Activated naive CD8-positive, alpha-beta T cell treated with anti-CD3 and anti-CD28 coated beads, Interleukin-2, amount 10 ng/mL, durations not matched to agents 7 days and 5 days (primary cell): ENCODE measurements around the gene CCND3. TPM values are rescaled to one million over a fixed set of nuclear protein-coding genes. Genes with fewer than 3 reads are reported as not detected.

Experiments
- ATAC-seq: fragments of 150-1000 bp; cut with Tn5 transposase; one replicate; pipeline ENCODE4 v1.10.0; 2021; ENCODE audit warnings: low read depth, moderate library complexity
- POLR2A ChIA-PET: fragments of 350-600 bp; sonication (Branson Sonifier 250); formaldehyde crosslinking; loops from one replicate; lab custom pipeline; 2021; ENCODE audit warnings: antibody characterized with exemption; lab: Charles Lee
- DNase-seq: peaks from one replicate; pipeline ENCODE4 v3.0.0; 2021
- H3K27ac Mint-ChIP-seq: one replicate; pipeline ENCODE4 v1.8.0; 2022; ENCODE audit warnings: mild to moderate bottlenecking, mixed read lengths
- H3K27me3 Mint-ChIP-seq: one replicate; pipeline ENCODE4 v1.8.0; 2022; ENCODE audit warnings: mild to moderate bottlenecking, moderate library complexity, mixed read lengths
- H3K36me3 Mint-ChIP-seq: one replicate; pipeline ENCODE4 v1.8.0; 2021; ENCODE audit warnings: mild to moderate bottlenecking, mixed read lengths
- H3K4me1 Mint-ChIP-seq: one replicate; pipeline ENCODE4 v1.8.0; 2021; ENCODE audit warnings: mixed read lengths
- H3K4me3 Mint-ChIP-seq: one replicate; pipeline ENCODE4 v1.8.0; 2022; ENCODE audit warnings: mild to moderate bottlenecking, moderate library complexity, mixed read lengths
- H3K9me3 Mint-ChIP-seq: one replicate; pipeline ENCODE4 v1.8.0; 2021; ENCODE audit warnings: mixed read lengths
- total RNA-seq, 2 experiments: library from RNA; stranded (reverse); gene quantifications; one replicate each; pipeline ENCODE4 v1.2.3, GENCODE V29; 2021

Gene CCND3
- total RNA-seq, 2 experiments from 2014 or later: 382 to 413 TPM

DNA sequence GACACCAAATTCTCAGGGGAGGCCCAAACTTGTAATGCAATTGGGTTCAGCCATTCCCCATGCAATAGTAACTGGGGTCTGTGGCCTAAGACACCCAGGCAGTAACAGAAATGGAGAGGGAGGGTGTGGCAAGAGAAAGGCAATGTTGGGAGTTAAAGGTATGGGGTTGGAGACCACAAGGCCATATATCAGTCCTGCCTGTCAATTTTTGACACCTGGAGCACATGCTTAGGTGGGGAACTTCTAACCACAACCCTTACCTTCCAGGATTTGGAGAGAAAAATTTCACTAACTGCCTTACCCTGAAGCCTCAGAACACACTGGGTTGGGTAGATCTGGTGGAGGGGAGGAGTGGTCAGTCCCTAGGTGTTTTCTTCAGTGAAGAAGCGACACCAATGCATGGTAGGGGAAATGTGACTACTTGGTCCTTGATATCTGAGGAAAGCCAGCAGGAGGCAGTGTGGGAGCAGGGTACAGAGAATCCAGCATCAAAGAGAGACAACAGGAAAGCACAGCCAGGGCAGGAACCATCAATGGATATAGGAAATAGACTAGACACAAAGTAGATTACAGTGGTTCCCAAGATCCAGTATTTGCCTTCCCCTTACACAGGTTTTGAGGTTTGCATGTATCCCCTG, 39.6 kb downstream of the CCND3 start:
- H3K36me3 Mint-ChIP-seq: peaks cover 12% of the 10 kb centered on the region
- peaks cover 21% of the 10 kb centered on the region for H3K4me1 Mint-ChIP-seq
- H3K27me3 Mint-ChIP-seq: no peaks in the 10 kb centered on the region
- POLR2A ChIA-PET: no interaction called here
- peak; percentile 47 for ATAC-seq
- DNase-seq: peak; percentile 41
- H3K9me3 Mint-ChIP-seq: no peaks in the 10 kb centered on the region
- H3K4me3 Mint-ChIP-seq: no peak overlapping the region
- H3K27ac Mint-ChIP-seq: no peak overlapping the region

GRCh38 chr6:41900861-41901260, 40.7 kb downstream of the CCND3 start:
- H3K4me1 Mint-ChIP-seq: peaks cover 24% of the 10 kb centered on the region
- ATAC-seq (no peak), DNase-seq (no peak)
- H3K9me3 Mint-ChIP-seq: no peaks in the 10 kb centered on the region
- peaks cover 7% of the 10 kb centered on the region for H3K36me3 Mint-ChIP-seq
- no peak overlapping the region for H3K4me3 Mint-ChIP-seq
- POLR2A ChIA-PET: interaction anchor here (0.6 kb wide), 1 partner anchor 149 kb away, joined by 3 read pairs; no protein-coding TSS in a partner anchor
- H3K27me3 Mint-ChIP-seq: no peaks in the 10 kb centered on the region
- no peak overlapping the region for H3K27ac Mint-ChIP-seq

DNA sequence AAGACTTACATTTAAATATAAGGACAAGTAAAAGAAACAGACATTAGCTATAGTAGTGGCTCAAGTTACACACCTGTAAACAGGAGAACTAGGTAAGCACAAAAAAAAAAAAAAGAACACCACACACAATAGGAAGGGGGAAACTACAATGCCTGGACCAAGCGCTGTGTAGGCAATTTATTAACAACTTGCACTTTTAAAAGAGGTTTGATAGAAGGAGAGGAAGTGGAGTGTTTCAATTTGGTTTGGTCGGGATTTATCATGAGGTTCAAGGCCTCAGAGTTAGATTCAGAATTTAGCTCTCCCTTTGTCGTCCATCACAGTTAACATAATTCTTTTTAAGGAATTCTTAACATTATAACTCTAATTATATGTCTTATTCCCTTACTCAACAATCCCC, 45.3 kb downstream of the CCND3 start:
- DNase-seq (no peak), ATAC-seq (no peak)
- POLR2A ChIA-PET: interaction anchor here (0.7 to 1.9 kb wide), 7 partner anchors 25 to 183 kb away, joined by 4 to 10 read pairs (median 6); partner anchors contain the start of genes BYSL, MED20 and TOMM6
- peaks cover 8% of the 10 kb centered on the region for H3K4me1 Mint-ChIP-seq
- H3K36me3 Mint-ChIP-seq: peaks cover 2% of the 10 kb centered on the region
- H3K27me3 Mint-ChIP-seq: no peaks in the 10 kb centered on the region
- H3K9me3 Mint-ChIP-seq: no peaks in the 10 kb centered on the region
- H3K4me3 Mint-ChIP-seq: no peak overlapping the region
- peak overlapping the region; percentile 90 for H3K27ac Mint-ChIP-seq

DNA sequence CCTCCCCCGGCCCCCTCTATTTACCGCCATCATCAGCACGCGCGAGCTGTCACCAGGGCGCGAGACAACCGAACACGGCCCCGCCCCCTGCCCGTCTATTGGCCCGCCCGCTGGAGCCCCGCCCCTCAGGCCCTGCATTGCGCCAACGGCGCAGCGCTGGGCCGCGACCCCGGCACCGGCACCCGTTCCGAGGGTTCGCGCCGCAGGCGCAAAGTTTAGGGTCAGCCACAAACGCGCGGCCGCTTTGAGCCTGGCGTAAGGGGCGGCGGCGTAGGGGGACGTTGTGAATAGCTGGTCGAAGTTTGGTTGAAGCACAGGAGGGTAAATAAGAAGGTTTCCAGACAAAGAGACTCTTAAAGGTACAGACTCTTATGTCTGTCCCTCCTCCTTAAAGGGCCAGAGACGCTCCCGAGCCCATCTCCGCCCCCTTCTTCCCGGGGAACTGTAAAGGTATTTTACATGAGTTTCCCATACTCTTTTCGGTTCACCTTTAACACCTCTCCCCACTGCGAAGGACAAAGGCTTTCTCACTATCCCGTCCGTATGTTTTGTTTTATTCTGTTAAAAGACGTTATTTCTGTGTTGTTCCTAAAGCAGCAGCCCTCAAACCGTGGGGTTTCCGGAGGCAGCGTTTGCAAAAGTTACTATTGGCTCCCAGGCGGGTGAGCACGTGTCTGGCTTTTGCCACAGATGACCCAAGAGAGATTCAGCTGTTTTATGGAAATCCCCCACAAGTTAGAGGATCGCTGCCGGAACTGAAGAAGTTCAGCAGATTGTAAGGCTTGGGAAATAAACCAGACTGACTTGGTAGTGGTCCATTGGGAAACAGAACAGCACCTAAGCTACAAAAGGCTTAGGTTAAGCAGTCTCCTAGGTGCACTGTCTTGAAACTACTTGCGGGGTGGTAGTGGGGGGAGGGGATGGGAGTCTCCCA, 46.0 kb downstream of the CCND3 start, which contains the start of gene USP49:
Gene USP49, minus strand, starts transcription at position 76 of the 934 bp plus-strand sequence. CDS start 88,392 bp downstream, outside the sequence.
- POLR2A ChIA-PET: interaction anchor here (0.6 to 1.9 kb wide), 12 partner anchors 9 to 852 kb away, joined by 3 to 10 read pairs (median 4); partner anchors contain the start of genes BYSL, MED20, TAF8 and TOMM6
- peak; percentile 96 for DNase-seq
- no peaks in the 10 kb centered on the region for H3K9me3 Mint-ChIP-seq
- H3K36me3 Mint-ChIP-seq: peaks cover 2% of the 10 kb centered on the region
- peak within 1 kb of the TSS; percentile 90 for H3K27ac Mint-ChIP-seq
- peaks cover 8% of the 10 kb centered on the region for H3K4me1 Mint-ChIP-seq
- ATAC-seq: peak; percentile 94
- H3K4me3 Mint-ChIP-seq: no peak within 1 kb of the TSS
- no peaks in the 10 kb centered on the region for H3K27me3 Mint-ChIP-seq

- POLR2A ChIA-PET: interaction anchor here (0.5 to 1.9 kb wide), 11 partner anchors 8 to 853 kb away, joined by 3 to 10 read pairs (median 4); partner anchors contain the start of genes BYSL, MED20, TAF8 and TOMM6
- peak; percentile 29 for DNase-seq
- Mint-ChIP-seq H3K4me3 (no peak overlapping the region), H3K27me3 (no peaks in the 10 kb centered on the region), H3K36me3 (peaks cover 2% of the 10 kb centered on the region), H3K27ac (peak overlapping the region; percentile 90), H3K4me1 (peaks cover 8% of the 10 kb centered on the region), H3K9me3 (no peaks in the 10 kb centered on the region)
- ATAC-seq: peak; percentile 43
Measured at GRCh38 chr6:41894366-41895299, 47.0 kb downstream of the CCND3 start.

- no peak for DNase-seq
- Mint-ChIP-seq H3K36me3 (peaks cover 2% of the 10 kb centered on the region), H3K27me3 (no peaks in the 10 kb centered on the region), H3K4me3 (no peak overlapping the region), H3K9me3 (no peaks in the 10 kb centered on the region), H3K4me1 (peaks cover 8% of the 10 kb centered on the region), H3K27ac (no peak overlapping the region)
- POLR2A ChIA-PET: interaction anchor here (0.6 to 1.0 kb wide), 3 partner anchors 41 to 155 kb away, joined by 3 read pairs; no protein-coding TSS in a partner anchor
- ATAC-seq: no peak
Measured at GRCh38 chr6:41892921-41893564, 48.6 kb downstream of the CCND3 start.

DNA sequence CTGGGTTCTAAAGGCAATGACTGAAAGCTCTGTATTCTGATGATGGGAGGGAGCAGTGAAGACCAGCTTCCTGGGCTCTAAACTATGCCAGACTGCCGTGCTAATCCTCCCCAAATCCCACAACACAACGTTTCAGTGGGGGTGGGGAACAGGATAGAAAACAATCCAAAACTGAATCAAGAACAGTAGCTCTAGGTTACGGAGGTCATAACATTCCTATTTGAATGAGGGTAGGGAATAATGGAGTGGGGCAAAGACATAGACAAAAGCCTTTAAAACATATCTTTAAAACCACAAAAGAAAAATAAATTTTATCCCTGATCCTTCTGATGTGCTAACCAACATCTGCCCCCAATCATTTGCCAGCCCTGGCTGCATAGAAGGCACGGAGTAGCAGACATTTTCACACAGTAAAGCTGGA, 54.3 kb downstream of the CCND3 start:
- Mint-ChIP-seq H3K36me3 (no peaks in the 10 kb centered on the region), H3K27ac (no peak overlapping the region), H3K4me3 (no peak overlapping the region), H3K9me3 (no peaks in the 10 kb centered on the region), H3K27me3 (no peaks in the 10 kb centered on the region), H3K4me1 (no peaks in the 10 kb centered on the region)
- DNase-seq (no peak), ATAC-seq (no peak)
- POLR2A ChIA-PET: no interaction called here

DNA sequence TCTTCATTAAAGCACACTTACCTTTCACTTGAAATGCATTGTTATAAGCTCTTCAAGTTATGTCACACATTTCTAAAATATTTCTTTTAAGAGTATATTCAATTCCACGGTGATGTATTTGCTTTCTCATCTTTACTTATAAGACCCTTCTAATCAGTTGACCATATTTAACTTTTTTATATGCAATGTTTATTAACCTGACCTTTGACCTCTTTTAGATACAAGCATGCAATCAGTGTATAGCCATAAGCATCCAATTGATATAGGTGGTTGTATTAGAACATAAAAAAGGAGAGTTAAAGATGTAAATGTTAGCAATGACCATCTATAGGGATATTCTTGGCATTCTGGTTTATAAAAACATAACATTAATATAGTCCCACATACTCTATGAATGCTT, 55.7 kb downstream of the CCND3 start:
- no peaks in the 10 kb centered on the region for H3K27me3 Mint-ChIP-seq
- POLR2A ChIA-PET: interaction anchor here (0.9 kb wide), 1 partner anchor 9 kb away, joined by 3 read pairs; the partner anchor contains the start of gene USP49
- no peak for ATAC-seq
- no peaks in the 10 kb centered on the region for H3K36me3 Mint-ChIP-seq
- H3K4me3 Mint-ChIP-seq: no peak overlapping the region
- H3K4me1 Mint-ChIP-seq: no peaks in the 10 kb centered on the region
- H3K9me3 Mint-ChIP-seq: no peaks in the 10 kb centered on the region
- DNase-seq: no peak
- no peak overlapping the region for H3K27ac Mint-ChIP-seq

DNA sequence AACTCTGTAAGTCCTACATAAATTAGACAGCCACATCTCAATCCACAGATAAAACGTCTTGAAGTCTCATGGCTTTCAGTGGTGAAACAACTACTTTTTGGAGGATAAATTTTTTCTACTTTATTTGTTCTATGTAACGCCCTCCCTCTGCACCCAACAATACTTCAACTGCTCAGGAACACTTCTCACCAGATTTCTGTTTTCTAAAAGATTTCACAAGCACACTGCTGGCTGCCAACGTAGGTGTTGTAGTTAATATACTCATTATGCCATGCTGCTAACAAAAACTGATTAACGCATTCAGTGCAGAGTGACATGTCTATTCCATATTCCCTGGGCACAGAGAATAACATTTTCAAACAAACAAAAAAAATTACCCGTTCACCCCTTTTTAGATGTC, 56.7 kb downstream of the CCND3 start:
- POLR2A ChIA-PET: no interaction called here
- ATAC-seq: no peak
- no peak for DNase-seq
- no peaks in the 10 kb centered on the region for H3K4me1 Mint-ChIP-seq
- peaks cover 2% of the 10 kb centered on the region for H3K36me3 Mint-ChIP-seq
- no peaks in the 10 kb centered on the region for H3K27me3 Mint-ChIP-seq
- H3K27ac Mint-ChIP-seq: no peak overlapping the region
- H3K4me3 Mint-ChIP-seq: no peak overlapping the region
- no peaks in the 10 kb centered on the region for H3K9me3 Mint-ChIP-seq

Other genes starting within 250 kb of the CCND3 start
- gene TFEB, start 206.2 kb downstream of the CCND3 start, total RNA-seq: 10 to 100 TPM; 17.6 TPM
- not detected for gene PGC, start 194.4 kb downstream of the CCND3 start, total RNA-seq
- gene FRS3, start 161.9 kb downstream of the CCND3 start, total RNA-seq: 1 to 10 TPM; 6.2 to 8.3 TPM
- not detected for gene PRICKLE4, start 161.0 kb downstream of the CCND3 start, total RNA-seq
- 100 to 1,000 TPM; 157 to 163 TPM for gene TOMM6, start 154.1 kb downstream of the CCND3 start, total RNA-seq
- 1 to 10 TPM; 5.8 to 6.9 TPM for gene USP49, start 46.4 kb downstream of the CCND3 start, total RNA-seq
- gene MED20, start 20.7 kb downstream of the CCND3 start, total RNA-seq: 10 to 100 TPM; 18.5 to 21.4 TPM
- gene BYSL, start 20.3 kb downstream of the CCND3 start, total RNA-seq: 10 to 100 TPM; 23.1 to 26.9 TPM
- 10 to 100 TPM; 46.2 to 50.4 TPM for gene TAF8, start 108.7 kb upstream of the CCND3 start, total RNA-seq
- under 1 TPM; 0.08 to 0.14 TPM for gene C6orf132, start 200.8 kb upstream of the CCND3 start, total RNA-seq
- gene GUCA1A, start 231.6 kb upstream of the CCND3 start, total RNA-seq: not detected